K562 (cell line): ENCODE measurements around the gene FBXW8. TPM values are rescaled to one million over a fixed set of nuclear protein-coding genes. Genes with fewer than 3 reads are reported as not detected.

Source experiments
- ATAC-seq: fragments of 200-7000 bp; cut with Tn5 transposase; 3 replicates; pipeline ENCODE4 v1.9.1; 2020; ENCODE audit warnings: moderate library complexity
- BruUV-seq: library from RNA; stranded (reverse); fragments of 400-500 nt; replicated peaks from 2 replicates; lab custom pipeline; 2021; lab: Mats Ljungman, UMichigan
- CTCF ChIA-PET: fragments of 300-600 bp; formaldehyde crosslinking; extraction: SDS; loops from one replicate; lab custom pipeline; 2021; ENCODE audit warnings: low intra/inter-chr PET ratio; lab: Yijun Ruan, JAX
- POLR2A ChIA-PET: fragments of 300-600, 350-650 bp; sonication (Branson Sonifier 250); formaldehyde crosslinking; extraction: SDS; loops from one replicate; lab custom pipeline; 2021; ENCODE audit warnings: antibody characterized with exemption, inconsistent platforms; lab: Yijun Ruan, JAX
- DNase-seq, 4 experiments: peaks; one replicate each; pipeline versions ENCODE4 v3.0.0 to v3.0.0-alpha.2; 2011 to 2018; ENCODE audit warnings: low spot score in 3 of 4, mixed read lengths in 3 of 4; ENCODE audit errors: extremely low read depth in 1 of 4
- FAIRE-seq: peaks from 2 replicates; lab custom pipeline; 2011; peaks lifted over from hg19 to GRCh38; lab: Jason Lieb, UNC
- H2AFZ ChIP-seq: 2 replicates; pipeline ENCODE4 v1.6.0; 2011; ENCODE audit warnings: low read depth, low read length, control low read depth, inconsistent platforms
- H3K27ac ChIP-seq: fragments of 200-600 bp; 3 replicates; pipeline ENCODE4 v1.8.0; 2011; ENCODE audit warnings: low read depth, mild to moderate bottlenecking, control low read depth, inconsistent platforms, low read length, moderate library complexity, mixed read lengths; ENCODE audit errors: extremely low read depth
- H3K27me3 ChIP-seq, 2 experiments: fragments of 300-600 bp in 1 of 2; 2 replicates in 1 of 2; 3 replicates in 1 of 2; pipeline versions ENCODE4 v1.6.0 to v1.8.0; 2011; ENCODE audit warnings: inconsistent platforms in 2 of 2, low read length in 2 of 2, mild to moderate bottlenecking in 1 of 2, mixed read lengths in 1 of 2, moderate library complexity in 1 of 2; ENCODE audit not compliant: control insufficient read depth in 2 of 2, insufficient read depth in 2 of 2
- H3K36me3 ChIP-seq: fragments of 300-600 bp; 3 replicates; pipeline ENCODE4 v1.8.0; 2011; ENCODE audit warnings: mild to moderate bottlenecking, low read length, inconsistent platforms; ENCODE audit not compliant: control insufficient read depth, insufficient read depth
- H3K4me1 ChIP-seq, 2 experiments: fragments of 200-600 bp in 1 of 2; replicated peaks in 1 of 2; 2 replicates in 1 of 2; 3 replicates in 1 of 2; pipeline versions ENCODE4 v1.5.1 to v1.8.0; 2011; ENCODE audit warnings: inconsistent platforms in 2 of 2, low read length in 2 of 2, mild to moderate bottlenecking in 1 of 2, mixed read lengths in 1 of 2, moderate library complexity in 1 of 2; ENCODE audit not compliant: control insufficient read depth in 2 of 2, insufficient read depth in 2 of 2
- H3K4me2 ChIP-seq: 2 replicates; pipeline ENCODE4 v1.6.1; 2011; ENCODE audit warnings: low read length, control low read depth, inconsistent platforms, mixed read lengths; ENCODE audit not compliant: insufficient read depth
- H3K4me3 ChIP-seq: fragments of 200-600 bp; sonication (generic), shearing (Covaris generic); 2 replicates; pipeline ENCODE4 v1.5.1; 2016; ENCODE audit warnings: control low read depth, inconsistent platforms
- H3K79me2 ChIP-seq: fragments of 200-600 bp; 3 replicates; pipeline ENCODE4 v1.8.0; 2011; ENCODE audit warnings: low read length, inconsistent platforms; ENCODE audit not compliant: control insufficient read depth, insufficient read depth
- H3K9ac ChIP-seq, 2 experiments: 2 replicates each; pipeline versions ENCODE4 v1.6.0 to v1.6.1; 2011; ENCODE audit warnings: low read depth in 2 of 2, low read length in 2 of 2, control low read depth in 1 of 2, inconsistent platforms in 1 of 2, mild to moderate bottlenecking in 1 of 2, mixed read lengths in 1 of 2; ENCODE audit not compliant: insufficient read depth in 1 of 2
- H3K9me1 ChIP-seq: one replicate; pipeline ENCODE4 v1.6.0; 2011; ENCODE audit warnings: inconsistent platforms, mild to moderate bottlenecking, low read length, moderate library complexity; ENCODE audit not compliant: control insufficient read depth, insufficient read depth
- H3K9me3 ChIP-seq: replicated peaks from 2 replicates; pipeline ENCODE4 v1.5.1; 2011; ENCODE audit warnings: low read depth, low read length, inconsistent platforms; ENCODE audit not compliant: control insufficient read depth, insufficient read depth
- H4K20me1 ChIP-seq: replicated peaks from 2 replicates; pipeline ENCODE4 v1.6.1; 2011; ENCODE audit warnings: low read length, inconsistent platforms, mixed read lengths; ENCODE audit not compliant: control insufficient read depth, insufficient read depth
- GMEB1 ChIP-seq: fragments of 250-450 bp; sonication (Bioruptor Pico); IDR thresholded peaks from 2 replicates; pipeline ENCODE4 v1.4.0; 2020; ENCODE audit warnings: mild to moderate bottlenecking
- SMC3 ChIP-seq: conservative IDR thresholded peaks from 2 replicates; pipeline ENCODE4 v1.6.1; 2011; ENCODE audit warnings: low read depth, low read length, improper control_type of control experiment; ENCODE audit not compliant: insufficient read depth
- YY1 ChIP-seq, 3 experiments: IDR thresholded peaks; 2 replicates each; pipeline ENCODE4 v1.6.1; 2011; ENCODE audit warnings: low read length in 2 of 3, mild to moderate bottlenecking in 2 of 3, moderate library complexity in 2 of 3, borderline replicate concordance in 1 of 3, control low read depth in 1 of 3, low read depth in 1 of 3; ENCODE audit not compliant: insufficient read depth in 3 of 3, insufficient replicate concordance in 2 of 3, control insufficient read depth in 1 of 3, insufficient read length in 1 of 3; ENCODE audit errors: extremely low read depth in 1 of 3
- ZC3H4 ChIP-seq: sonication (generic); formaldehyde crosslinking; IDR thresholded peaks from 2 replicates; pipeline ENCODE4 v1.9.0; 2021; ENCODE audit warnings: missing genetic modification reagents, borderline replicate concordance
- WGBS: fragments of 100-300 bp; shearing (Covaris generic); methylation state at CpG from one replicate; pipeline ENCODE4 v1.1.6; 2016; ENCODE audit warnings: low coverage, mixed read lengths; ENCODE audit not compliant: insufficient coverage; ENCODE audit errors: missing lambda C conversion rate; 5-methylcytosine and 5-hydroxymethylcytosine counted together
- in situ Hi-C: fragments of 300-500 bp; cut with MboI; formaldehyde crosslinking; loops from 4 replicates; pipeline ENCODE4 v1.15.0; 2018; ENCODE audit warnings: inconsistent platforms, mixed read lengths
- intact Hi-C: fragments of 100-400 bp; cut with micrococcal nuclease; formaldehyde crosslinking; loops from 2 replicates; pipeline ENCODE4 v1.14.2; 2022
- polyA plus RNA-seq, 8 experiments: library from polyadenylated mRNA; depleted of rRNA in 4 of 8; stranded (reverse) in 5 of 8; unstranded in 3 of 8; fragments of >200 nt; fragmentation: Nextera tagmentation in 2 of 8; fragmentation: Illumina TruSeq in 1 of 8; extraction: Ambion mirVana in 2 of 8; extraction: Trizol in 1 of 8; gene quantifications; 2 replicates each; pipeline versions ENCODE4 v1.2.1 to v1.2.3, GENCODE V29; 2011 to 2014; ENCODE audit warnings: inconsistent platforms in 1 of 8, missing spikeins in 1 of 8
- total RNA-seq, 7 experiments: library from RNA; depleted of rRNA in 6 of 7; stranded (reverse); fragments of >200 nt in 6 of 7; fragmentation: Illumina TruSeq in 2 of 7; extraction: Trizol in 2 of 7; gene quantifications; 2 replicates each; pipeline versions ENCODE4 v1.2.1 to v1.2.3, GENCODE V29; 2011 to 2021; ENCODE audit warnings: low replicate concordance in 1 of 7

FBXW8 gene
- total and polyA plus RNA-seq, 9 of the 15 experiments (the other 6 are each of a cell fraction or from before 2014, with no cell fraction given), result 0.58 to 8.3 (median 4.4) TPM

- no TSS peak for BruUV-seq
- H3K9me3 ChIP-seq, result no peaks in the 10 kb centered on the region
- no peaks in the 10 kb centered on the region for H4K20me1 ChIP-seq
- no peaks in the 10 kb centered on the region for H3K27me3 ChIP-seq
- no peak for FAIRE-seq
- in situ Hi-C loops, result no loop called here
- 58% methylated on average over 8 of the region's 8 CpGs for WGBS
- no peaks in the 10 kb centered on the region for H3K9me1 ChIP-seq
- no peaks in the 10 kb centered on the region for H3K4me1 ChIP-seq
- no peak overlapping the region for H3K9ac ChIP-seq
- H3K4me2 ChIP-seq, result no peak overlapping the region
- ATAC-seq, result no peak
- DNase-seq, result no peak
- CTCF ChIA-PET, result no interaction called here
- no peak overlapping the region for H3K4me3 ChIP-seq
- TF ChIP-seq SMC3, result no peak
- no peak for TF ChIP-seq YY1 (IDR thresholded peaks at IDR 0.05; ENCODE audit: borderline replicate concordance in 1 of 3, control insufficient read depth in 1 of 3, extremely low read depth in 1 of 3, insufficient read depth in 3 of 3, insufficient read length in 1 of 3, insufficient replicate concordance in 2 of 3, low read depth in 1 of 3, low read length in 2 of 3)
- TF ChIP-seq GMEB1 (CRISPR knock-in tag), result no peak
- no peak for TF ChIP-seq ZC3H4 (CRISPR knock-in tag)
- TF ChIP-seq, all 486 proteins: peak for 0
- Histone ChIP-seq H3K27ac (no peak overlapping the region), H3K79me2 (no peaks in the 10 kb centered on the region), H3K36me3 (no peaks in the 10 kb centered on the region), H2AFZ (no peak overlapping the region)
- intact Hi-C loops, result no loop called here
- POLR2A ChIA-PET, result no interaction called here
These were observed 85.9 kb downstream of the FBXW8 start for GRCh38 chr12:116996621-116997020.
